Measurements from ENCODE around the gene CRB3. TPM values are rescaled to one million over a fixed set of nuclear protein-coding genes. Genes with fewer than 3 reads are reported as not detected.

The CRB3 gene
- polyA plus RNA-seq, 6 donors from 2014 or later: 0.88 to 1.6 TPM; not detected in 4

- Mint-ChIP-seq H3K9me3 (peaks cover 0 to 3% (median 0%) of the 10 kb centered on the region in 7 donors), H3K4me3 (peak overlapping the region; percentile 91 to 99 (median 94)), H3K36me3 (no peaks in the 10 kb centered on the region), H3K27ac (peak overlapping the region; percentile 35 to 94 (median 89)), H3K4me1 (peaks cover 24 to 33% (median 30%) of the 10 kb centered on the region in 3 donors), H3K27me3 (peaks cover 0 to 13% (median 8%) of the 10 kb centered on the region in 3 donors)
- DNase-seq: peak; percentile 95
- ATAC-seq (ENCODE audit: low read depth in 2 of 2): peak; percentile 82 to 83
These were observed 3.8 kb upstream of the CRB3 start for GRCh38 chr19:6460099-6460884.

DNA sequence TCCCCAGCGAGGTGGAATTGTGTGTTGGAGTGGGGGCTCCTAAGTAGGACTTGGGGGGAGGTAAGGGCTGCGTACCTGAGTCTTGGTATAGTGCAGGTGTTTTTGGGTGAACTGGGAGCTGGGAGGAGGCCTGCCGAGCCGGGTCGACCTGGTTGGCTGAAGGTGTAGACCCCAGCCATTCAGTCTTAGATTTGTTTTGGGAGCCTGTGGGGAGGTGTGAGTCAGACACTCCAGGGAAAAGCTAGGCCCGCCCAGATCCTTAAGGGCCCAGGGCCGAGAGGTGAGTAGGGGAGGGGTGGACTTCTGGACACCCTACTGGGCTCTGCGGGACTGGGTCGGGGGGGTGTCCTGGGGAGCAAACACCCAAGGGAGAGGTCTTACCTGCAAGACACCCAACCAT, 935 bp downstream of the CRB3 start:
- Mint-ChIP-seq H3K36me3 (peaks cover 0 to 16% of the 10 kb centered on the region in 2 donors), H3K27me3 (peaks cover 0 to 13% (median 12%) of the 10 kb centered on the region in 3 donors), H3K4me1 (peaks cover 19 to 23% (median 19%) of the 10 kb centered on the region in 3 donors), H3K9me3 (no peaks in the 10 kb centered on the region), H3K27ac (peak overlapping the region in 2 of 6 donors; percentile 48 to 74), H3K4me3 (peak overlapping the region in 7 of 8 donors; percentile 1 to 64 (median 53))
- no peak for DNase-seq
- ATAC-seq (ENCODE audit: low read depth in 2 of 2): no peak

DNA sequence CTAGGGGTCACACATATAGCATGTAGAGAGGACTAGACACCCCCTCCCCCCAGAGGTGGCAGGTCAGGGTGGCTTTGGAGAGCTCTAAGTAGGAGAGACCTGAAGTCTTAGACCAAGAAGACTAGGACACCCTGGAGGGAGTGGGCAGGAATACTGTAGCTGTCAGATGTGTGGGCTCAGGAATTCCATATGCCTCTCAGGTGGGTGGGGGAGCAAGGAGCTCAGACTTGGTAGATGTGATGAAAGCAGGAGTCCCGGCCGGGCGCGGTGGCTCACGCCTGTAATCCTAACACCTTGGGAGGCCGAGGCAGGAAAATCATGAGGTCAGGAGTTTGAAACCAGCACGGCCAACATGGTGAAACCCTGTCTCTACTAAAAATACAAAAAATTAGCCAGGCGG, 1.6 kb downstream of the CRB3 start:
- Mint-ChIP-seq H3K27me3 (peaks cover 0 to 13% (median 12%) of the 10 kb centered on the region in 3 donors), H3K4me3 (peak overlapping the region in 2 of 8 donors; percentile 6 to 9), H3K27ac (peak overlapping the region in 4 of 6 donors; percentile 44 to 89 (median 58)), H3K4me1 (peaks cover 12 to 17% (median 17%) of the 10 kb centered on the region in 3 donors), H3K9me3 (no peaks in the 10 kb centered on the region), H3K36me3 (peaks cover 0 to 16% of the 10 kb centered on the region in 2 donors)
- DNase-seq (no peak), ATAC-seq (ENCODE audit: low read depth in 2 of 2) (no peak)

GRCh38 chr19:6466526-6467248, 2.6 kb downstream of the CRB3 start:
- peaks cover 0 to 13% (median 12%) of the 10 kb centered on the region in 3 donors for H3K27me3 Mint-ChIP-seq
- peaks cover 0 to 16% of the 10 kb centered on the region in 2 donors for H3K36me3 Mint-ChIP-seq
- peaks cover 11 to 17% (median 16%) of the 10 kb centered on the region in 3 donors for H3K4me1 Mint-ChIP-seq
- no peak overlapping the region for H3K4me3 Mint-ChIP-seq
- DNase-seq (no peak), ATAC-seq (ENCODE audit: low read depth in 2 of 2) (no peak)
- no peaks in the 10 kb centered on the region for H3K9me3 Mint-ChIP-seq
- peak overlapping the region in 1 of 6 donors; percentile 17 for H3K27ac Mint-ChIP-seq

- peaks cover 11 to 17% (median 16%) of the 10 kb centered on the region in 3 donors for H3K4me1 Mint-ChIP-seq
- H3K27me3 Mint-ChIP-seq: peaks cover 0 to 13% (median 12%) of the 10 kb centered on the region in 3 donors
- peak overlapping the region in 4 of 6 donors; percentile 17 to 84 (median 62) for H3K27ac Mint-ChIP-seq
- H3K36me3 Mint-ChIP-seq: peaks cover 0 to 16% of the 10 kb centered on the region in 2 donors
- ATAC-seq (ENCODE audit: low read depth in 2 of 2) (no peak), DNase-seq (no peak)
- no peak overlapping the region for H3K4me3 Mint-ChIP-seq
- no peaks in the 10 kb centered on the region for H3K9me3 Mint-ChIP-seq
These were observed 3.3 kb downstream of the CRB3 start for GRCh38 chr19:6467384-6467783.

GRCh38 chr19:6470173-6470572, 6.1 kb downstream of the CRB3 start:
- DNase-seq: no peak
- Mint-ChIP-seq H3K27ac (no peak overlapping the region), H3K27me3 (peaks cover 0 to 4% (median 0%) of the 10 kb centered on the region in 3 donors), H3K4me3 (no peak overlapping the region), H3K9me3 (no peaks in the 10 kb centered on the region), H3K36me3 (peaks cover 0 to 16% of the 10 kb centered on the region in 2 donors), H3K4me1 (peaks cover 5 to 7% (median 6%) of the 10 kb centered on the region in 3 donors)
- ATAC-seq (ENCODE audit: low read depth in 2 of 2): no peak

GRCh38 chr19:6471076-6471475, 7.0 kb downstream of the CRB3 start:
- Mint-ChIP-seq H3K27me3 (no peaks in the 10 kb centered on the region), H3K9me3 (no peaks in the 10 kb centered on the region), H3K36me3 (peaks cover 0 to 16% of the 10 kb centered on the region in 2 donors), H3K4me1 (peaks cover 0 to 5% (median 5%) of the 10 kb centered on the region in 3 donors), H3K27ac (peak overlapping the region in 1 of 6 donors; percentile 67), H3K4me3 (no peak overlapping the region)
- no peak for DNase-seq
- ATAC-seq (ENCODE audit: low read depth in 2 of 2): no peak

DNA sequence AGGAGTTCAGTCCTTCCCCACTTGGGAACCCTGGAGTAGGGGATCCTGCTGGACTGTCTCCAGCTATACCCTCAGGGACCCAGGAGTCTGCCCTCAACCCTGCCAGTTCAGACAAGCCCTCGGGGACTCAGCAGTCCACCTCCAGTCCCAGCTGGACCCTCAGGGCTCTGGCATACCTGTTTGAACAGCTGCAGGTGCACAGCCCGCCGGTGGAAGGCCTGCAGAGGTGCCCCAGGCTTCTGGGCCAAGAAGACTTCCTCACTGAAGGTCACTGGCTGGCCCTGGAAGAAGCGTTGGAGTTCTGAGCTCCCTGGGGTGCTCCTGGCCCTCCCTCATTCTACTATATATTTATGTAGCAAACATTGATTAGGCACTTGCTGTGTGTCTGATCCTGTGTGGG, 8.6 kb downstream of the CRB3 start:
- ATAC-seq (ENCODE audit: low read depth in 2 of 2): no peak
- Mint-ChIP-seq H3K36me3 (peaks cover 0 to 16% of the 10 kb centered on the region in 2 donors), H3K4me1 (peaks cover 0 to 2% (median 0%) of the 10 kb centered on the region in 3 donors)

DNA sequence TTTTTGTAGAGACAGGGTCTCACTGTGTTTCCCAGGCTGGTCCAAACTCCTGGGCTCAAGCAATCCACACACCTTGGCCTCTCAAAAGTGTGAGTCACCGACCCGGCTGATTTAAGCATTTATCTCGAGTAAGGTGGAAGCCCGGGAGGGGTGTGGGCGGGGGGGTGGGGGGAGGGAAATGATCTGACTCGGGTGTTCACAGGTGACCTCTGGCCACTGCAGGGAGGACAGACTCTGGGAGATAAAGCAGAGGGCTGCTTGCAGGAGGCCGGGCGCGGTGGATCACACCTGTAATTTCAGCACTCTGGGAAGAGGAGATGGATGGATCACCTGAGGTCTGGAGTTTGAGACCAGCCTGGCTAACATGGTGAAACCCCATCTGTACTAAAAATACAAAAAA, 9.6 kb downstream of the CRB3 start:
- H3K4me3 Mint-ChIP-seq: no peak overlapping the region
- DNase-seq: no peak
- H3K27me3 Mint-ChIP-seq: no peaks in the 10 kb centered on the region
- H3K36me3 Mint-ChIP-seq: peaks cover 0 to 8% of the 10 kb centered on the region in 2 donors
- H3K9me3 Mint-ChIP-seq: no peaks in the 10 kb centered on the region
- peaks cover 0 to 2% (median 0%) of the 10 kb centered on the region in 3 donors for H3K4me1 Mint-ChIP-seq
- no peak for ATAC-seq (ENCODE audit: low read depth in 2 of 2)
- no peak overlapping the region for H3K27ac Mint-ChIP-seq

More for the DNA sequence above, 8.6 kb downstream of the CRB3 start:
- Mint-ChIP-seq H3K9me3 (no peaks in the 10 kb centered on the region), H3K27ac (peak overlapping the region in 1 of 6 donors; percentile 52), H3K4me3 (no peak overlapping the region), H3K27me3 (no peaks in the 10 kb centered on the region)
- DNase-seq: no peak

GRCh38 chr19:6475321-6476108, 11.4 kb downstream of the CRB3 start:
- H3K4me1 Mint-ChIP-seq: peaks cover 7 to 9% (median 8%) of the 10 kb centered on the region in 3 donors
- DNase-seq (no peak), ATAC-seq (ENCODE audit: low read depth in 2 of 2) (no peak)
- H3K27ac Mint-ChIP-seq: no peak overlapping the region
- H3K27me3 Mint-ChIP-seq: no peaks in the 10 kb centered on the region
- H3K36me3 Mint-ChIP-seq: no peaks in the 10 kb centered on the region
- H3K4me3 Mint-ChIP-seq: peak overlapping the region in 1 of 8 donors; percentile 42
- no peaks in the 10 kb centered on the region for H3K9me3 Mint-ChIP-seq

DNA sequence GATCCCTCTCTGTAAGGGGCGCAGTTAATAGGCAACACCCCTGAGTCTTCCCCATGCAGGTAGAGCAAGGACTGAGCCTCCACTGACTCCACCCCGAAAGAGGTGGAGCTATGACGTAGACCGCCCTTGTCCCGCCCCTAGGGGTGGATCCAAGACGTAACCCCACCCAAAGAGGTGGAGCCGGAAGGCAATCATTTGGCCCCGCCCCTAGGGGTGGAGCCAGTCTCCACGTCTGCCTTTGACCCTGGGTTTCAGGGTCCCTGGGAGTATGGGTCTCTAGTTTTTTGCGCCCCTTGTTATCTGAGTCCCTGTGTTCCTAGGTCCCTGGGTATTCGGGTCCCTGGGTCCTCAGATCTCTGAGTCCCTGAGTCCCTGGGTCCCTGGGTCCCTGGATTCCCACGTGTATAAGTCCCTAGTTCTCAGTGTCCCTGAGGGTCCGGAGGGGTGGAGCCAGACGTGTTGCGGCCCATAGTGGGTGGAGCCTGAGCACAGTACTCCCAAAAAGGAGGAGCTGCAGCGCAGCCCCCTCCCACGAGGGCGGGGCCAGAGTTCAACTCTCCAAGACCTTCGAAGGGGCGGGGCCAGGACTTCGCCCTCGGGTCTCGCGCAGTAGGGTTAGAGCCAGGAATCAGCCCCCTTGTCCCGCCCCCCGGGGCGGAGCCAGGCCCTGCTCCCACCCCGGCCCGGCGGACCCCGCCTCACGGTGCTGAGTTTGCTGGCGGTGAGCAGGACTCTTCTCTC, 12.3 kb downstream of the CRB3 start:
- Mint-ChIP-seq H3K4me1 (peaks cover 15 to 17% (median 16%) of the 10 kb centered on the region in 3 donors), H3K27ac (peak overlapping the region in 2 of 6 donors; percentile 15 to 76), H3K27me3 (no peaks in the 10 kb centered on the region), H3K4me3 (peak overlapping the region in 1 of 8 donors; percentile 51), H3K9me3 (no peaks in the 10 kb centered on the region), H3K36me3 (no peaks in the 10 kb centered on the region)
- ATAC-seq (ENCODE audit: low read depth in 2 of 2): peak; percentile 85 to 89
- DNase-seq: peak; percentile 40

- DNase-seq: no peak
- Mint-ChIP-seq H3K4me3 (no peak overlapping the region), H3K27me3 (no peaks in the 10 kb centered on the region), H3K4me1 (peaks cover 20 to 23% (median 22%) of the 10 kb centered on the region in 3 donors), H3K27ac (peak overlapping the region in 1 of 6 donors; percentile 63), H3K9me3 (no peaks in the 10 kb centered on the region), H3K36me3 (no peaks in the 10 kb centered on the region)
- ATAC-seq (ENCODE audit: low read depth in 2 of 2): no peak
These were observed 12.9 kb downstream of the CRB3 start for GRCh38 chr19:6476896-6477431.

Data from naive B cell (primary cell).